GM19328 (cell line): Measurements from ENCODE around the gene USP2.
"Not testable (repeated sequence)": the region's sequence is repeated elsewhere in the genome, so short reads cannot be mapped to it uniquely, and the experiment has no call there.

Experiments
- ATAC-seq: cut with Tn5 transposase; IDR thresholded peaks from one replicate; pipeline ENCODE4 v1.9.1; 2021; ENCODE audit warnings: mild to moderate bottlenecking, moderate library complexity; ENCODE audit not compliant: unreplicated experiment

The USP2 gene

GRCh38 chr11:119414321-119414720 is 32.8 kb upstream of the USP2 start:
- no peak for ATAC-seq

GRCh38 chr11:119412072-119412471 is 30.6 kb upstream of the USP2 start:
- no peak for ATAC-seq

GRCh38 chr11:119410501-119410900 is 29.0 kb upstream of the USP2 start:
- no peak for ATAC-seq

- no peak for ATAC-seq
Observed at GRCh38 chr11:119409731-119410130, 28.2 kb upstream of the USP2 start.

GRCh38 chr11:119406005-119406404 is 24.5 kb upstream of the USP2 start:
- ATAC-seq: no peak

GRCh38 chr11:119405448-119405847 is 24.0 kb upstream of the USP2 start:
- ATAC-seq: not testable (repeated sequence)

GRCh38 chr11:119404872-119405271 is 23.4 kb upstream of the USP2 start:
- ATAC-seq: no peak

GRCh38 chr11:119403021-119403420 is 21.5 kb upstream of the USP2 start:
- ATAC-seq: no peak

GRCh38 chr11:119402470-119402869 is 21.0 kb upstream of the USP2 start:
- ATAC-seq: no peak

GRCh38 chr11:119400860-119401259 is 19.4 kb upstream of the USP2 start:
- ATAC-seq: no peak

- no peak for ATAC-seq
Observed at GRCh38 chr11:119397740-119398139, 16.2 kb upstream of the USP2 start.

GRCh38 chr11:119396835-119397234 is 15.3 kb upstream of the USP2 start:
- no peak for ATAC-seq

GRCh38 chr11:119391275-119391674 is 9.8 kb upstream of the USP2 start:
- ATAC-seq: no peak

GRCh38 chr11:119389611-119390254 is 8.2 kb upstream of the USP2 start:
- no peak for ATAC-seq

- no peak for ATAC-seq
Observed at GRCh38 chr11:119388103-119388502, 6.6 kb upstream of the USP2 start.

GRCh38 chr11:119384332-119384731 is 2.8 kb upstream of the USP2 start:
- no peak for ATAC-seq

GRCh38 chr11:119382513-119382912 is 1.0 kb upstream of the USP2 start:
- not testable (repeated sequence) for ATAC-seq

- ATAC-seq: no peak
Observed at GRCh38 chr11:119382101-119382500, 611 bp upstream of the USP2 start.

GRCh38 chr11:119380827-119381180 is 686 bp downstream of the USP2 start:
- no peak for ATAC-seq

- ATAC-seq: no peak
Observed at GRCh38 chr11:119380160-119380826, 1.2 kb downstream of the USP2 start.

- no peak for ATAC-seq
Observed at GRCh38 chr11:119378851-119379465, 2.5 kb downstream of the USP2 start.

- ATAC-seq: no peak
Observed at GRCh38 chr11:119377961-119378667, 3.4 kb downstream of the USP2 start.
